ENCODE measurements around the gene DOCK6. TPM values are rescaled to one million over a fixed set of nuclear protein-coding genes. Genes with fewer than 3 reads are reported as not detected.

Gene DOCK6
- total and polyA plus RNA-seq, 2 of the 13 experiments (the other 11 are each of a cell fraction or from before 2014, with no cell fraction given) = 5.4 to 38.1 TPM

DNA sequence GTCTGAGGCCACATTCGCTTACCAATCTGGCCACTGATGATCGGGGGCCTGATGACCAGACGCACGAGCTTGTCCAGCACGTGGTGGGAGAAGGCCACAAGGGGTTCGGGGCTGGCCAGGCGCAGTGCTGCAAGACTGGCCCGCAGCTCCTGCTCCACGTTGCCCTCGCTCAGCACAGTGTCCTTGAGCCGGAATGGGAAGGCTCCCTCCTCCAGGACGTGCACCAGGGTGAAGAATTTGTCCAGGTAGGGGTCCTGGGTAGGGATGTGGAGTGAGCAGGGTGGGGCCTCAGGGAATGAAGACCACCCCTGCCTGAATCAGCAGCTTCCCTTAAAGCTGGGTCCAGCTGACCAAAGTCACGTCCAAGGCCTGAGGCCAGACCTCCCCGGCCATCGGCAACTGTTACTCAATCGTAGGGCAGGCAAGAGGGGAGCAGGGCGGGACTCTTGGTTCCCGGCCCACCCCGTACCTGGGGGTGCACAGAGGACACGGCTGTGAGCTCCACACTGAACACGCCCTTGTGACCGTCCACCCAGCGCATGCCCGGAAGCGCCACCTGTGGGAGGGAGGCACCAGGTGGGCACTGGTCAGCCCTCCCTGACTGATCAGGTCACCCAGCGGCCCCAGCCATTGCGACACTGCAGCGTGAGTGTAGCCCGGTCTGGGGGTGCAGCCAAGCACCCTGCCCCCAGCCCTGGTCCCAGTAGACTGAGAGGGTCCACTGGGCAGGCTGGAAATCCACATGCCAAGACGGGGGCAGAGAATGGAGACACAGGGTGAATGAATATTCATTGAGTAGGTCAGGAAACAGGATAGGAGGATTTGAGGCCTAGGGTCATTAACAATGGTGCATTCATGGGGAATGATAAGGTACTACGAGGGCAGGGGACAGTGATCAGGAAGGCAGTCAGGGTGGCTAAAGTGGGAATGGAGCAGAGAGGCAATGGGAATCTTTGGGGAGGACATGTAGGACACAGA lies 25.7 kb downstream of the DOCK6 start (continued):
- TF ChIP-seq SRSF9 (IDR thresholded peaks at IDR 0.05; ENCODE audit: borderline replicate concordance, insufficient read depth, low read depth, low read length, poor library complexity, severe bottlenecking) (no peak), ZNF33A (CRISPR knock-in tag; IDR thresholded peaks at IDR 0.05; ENCODE audit: borderline replicate concordance) (no peak), MTF2 (CRISPR knock-in tag; IDR thresholded peaks at IDR 0.05; ENCODE audit: borderline replicate concordance) (no peak), ZNF883 (CRISPR knock-in tag; IDR thresholded peaks at IDR 0.05; ENCODE audit: not compliant biosample characterization) (peak; percentile 66), REL (CRISPR knock-in tag; conservative IDR thresholded peaks at IDR 0.05) (peak; percentile 74; the same call in 1 of the 2 replicates), ZNF564 (CRISPR knock-in tag; IDR thresholded peaks at IDR 0.05) (peak; percentile 73; the same call in 1 of the 2 replicates), RBM22 (optimal IDR thresholded peaks at IDR 0.05; ENCODE audit: low read length) (no peak), ZNF432 (CRISPR knock-in tag; IDR thresholded peaks at IDR 0.05; ENCODE audit: borderline replicate concordance) (no peak), SKI (IDR thresholded peaks at IDR 0.05; ENCODE audit: partially characterized antibody) (peak; percentile 99), MED1 (CRISPR knock-in tag; IDR thresholded peaks at IDR 0.05) (peak; percentile 94)
- TF ChIP-seq, protein P1, sequence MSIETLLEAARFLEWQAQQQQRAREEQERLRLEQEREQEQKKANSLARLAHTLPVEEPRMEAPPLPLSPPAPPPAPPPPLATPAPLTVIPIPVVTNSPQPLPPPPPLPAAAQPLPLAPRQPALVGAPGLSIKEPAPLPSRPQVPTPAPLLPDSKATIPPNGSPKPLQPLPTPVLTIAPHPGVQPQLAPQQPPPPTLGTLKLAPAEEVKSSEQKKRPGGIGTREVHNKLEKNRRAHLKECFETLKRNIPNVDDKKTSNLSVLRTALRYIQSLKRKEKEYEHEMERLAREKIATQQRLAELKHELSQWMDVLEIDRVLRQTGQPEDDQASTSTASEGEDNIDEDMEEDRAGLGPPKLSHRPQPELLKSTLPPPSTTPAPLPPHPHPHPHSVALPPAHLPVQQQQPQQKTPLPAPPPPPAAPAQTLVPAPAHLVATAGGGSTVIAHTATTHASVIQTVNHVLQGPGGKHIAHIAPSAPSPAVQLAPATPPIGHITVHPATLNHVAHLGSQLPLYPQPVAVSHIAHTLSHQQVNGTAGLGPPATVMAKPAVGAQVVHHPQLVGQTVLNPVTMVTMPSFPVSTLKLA (IDR thresholded peaks at IDR 0.05) = no peak; the same call in 1 of the 2 replicates
- TF ChIP-seq, protein P2, sequence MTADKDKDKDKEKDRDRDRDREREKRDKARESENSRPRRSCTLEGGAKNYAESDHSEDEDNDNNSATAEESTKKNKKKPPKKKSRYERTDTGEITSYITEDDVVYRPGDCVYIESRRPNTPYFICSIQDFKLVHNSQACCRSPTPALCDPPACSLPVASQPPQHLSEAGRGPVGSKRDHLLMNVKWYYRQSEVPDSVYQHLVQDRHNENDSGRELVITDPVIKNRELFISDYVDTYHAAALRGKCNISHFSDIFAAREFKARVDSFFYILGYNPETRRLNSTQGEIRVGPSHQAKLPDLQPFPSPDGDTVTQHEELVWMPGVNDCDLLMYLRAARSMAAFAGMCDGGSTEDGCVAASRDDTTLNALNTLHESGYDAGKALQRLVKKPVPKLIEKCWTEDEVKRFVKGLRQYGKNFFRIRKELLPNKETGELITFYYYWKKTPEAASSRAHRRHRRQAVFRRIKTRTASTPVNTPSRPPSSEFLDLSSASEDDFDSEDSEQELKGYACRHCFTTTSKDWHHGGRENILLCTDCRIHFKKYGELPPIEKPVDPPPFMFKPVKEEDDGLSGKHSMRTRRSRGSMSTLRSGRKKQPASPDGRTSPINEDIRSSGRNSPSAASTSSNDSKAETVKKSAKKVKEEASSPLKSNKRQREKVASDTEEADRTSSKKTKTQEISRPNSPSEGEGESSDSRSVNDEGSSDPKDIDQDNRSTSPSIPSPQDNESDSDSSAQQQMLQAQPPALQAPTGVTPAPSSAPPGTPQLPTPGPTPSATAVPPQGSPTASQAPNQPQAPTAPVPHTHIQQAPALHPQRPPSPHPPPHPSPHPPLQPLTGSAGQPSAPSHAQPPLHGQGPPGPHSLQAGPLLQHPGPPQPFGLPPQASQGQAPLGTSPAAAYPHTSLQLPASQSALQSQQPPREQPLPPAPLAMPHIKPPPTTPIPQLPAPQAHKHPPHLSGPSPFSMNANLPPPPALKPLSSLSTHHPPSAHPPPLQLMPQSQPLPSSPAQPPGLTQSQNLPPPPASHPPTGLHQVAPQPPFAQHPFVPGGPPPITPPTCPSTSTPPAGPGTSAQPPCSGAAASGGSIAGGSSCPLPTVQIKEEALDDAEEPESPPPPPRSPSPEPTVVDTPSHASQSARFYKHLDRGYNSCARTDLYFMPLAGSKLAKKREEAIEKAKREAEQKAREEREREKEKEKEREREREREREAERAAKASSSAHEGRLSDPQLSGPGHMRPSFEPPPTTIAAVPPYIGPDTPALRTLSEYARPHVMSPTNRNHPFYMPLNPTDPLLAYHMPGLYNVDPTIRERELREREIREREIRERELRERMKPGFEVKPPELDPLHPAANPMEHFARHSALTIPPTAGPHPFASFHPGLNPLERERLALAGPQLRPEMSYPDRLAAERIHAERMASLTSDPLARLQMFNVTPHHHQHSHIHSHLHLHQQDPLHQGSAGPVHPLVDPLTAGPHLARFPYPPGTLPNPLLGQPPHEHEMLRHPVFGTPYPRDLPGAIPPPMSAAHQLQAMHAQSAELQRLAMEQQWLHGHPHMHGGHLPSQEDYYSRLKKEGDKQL (CRISPR knock-in tag; IDR thresholded peaks at IDR 0.05; ENCODE audit: low read depth) = no peak; the same call in 1 of the 2 replicates
- TF ChIP-seq, protein P3, sequence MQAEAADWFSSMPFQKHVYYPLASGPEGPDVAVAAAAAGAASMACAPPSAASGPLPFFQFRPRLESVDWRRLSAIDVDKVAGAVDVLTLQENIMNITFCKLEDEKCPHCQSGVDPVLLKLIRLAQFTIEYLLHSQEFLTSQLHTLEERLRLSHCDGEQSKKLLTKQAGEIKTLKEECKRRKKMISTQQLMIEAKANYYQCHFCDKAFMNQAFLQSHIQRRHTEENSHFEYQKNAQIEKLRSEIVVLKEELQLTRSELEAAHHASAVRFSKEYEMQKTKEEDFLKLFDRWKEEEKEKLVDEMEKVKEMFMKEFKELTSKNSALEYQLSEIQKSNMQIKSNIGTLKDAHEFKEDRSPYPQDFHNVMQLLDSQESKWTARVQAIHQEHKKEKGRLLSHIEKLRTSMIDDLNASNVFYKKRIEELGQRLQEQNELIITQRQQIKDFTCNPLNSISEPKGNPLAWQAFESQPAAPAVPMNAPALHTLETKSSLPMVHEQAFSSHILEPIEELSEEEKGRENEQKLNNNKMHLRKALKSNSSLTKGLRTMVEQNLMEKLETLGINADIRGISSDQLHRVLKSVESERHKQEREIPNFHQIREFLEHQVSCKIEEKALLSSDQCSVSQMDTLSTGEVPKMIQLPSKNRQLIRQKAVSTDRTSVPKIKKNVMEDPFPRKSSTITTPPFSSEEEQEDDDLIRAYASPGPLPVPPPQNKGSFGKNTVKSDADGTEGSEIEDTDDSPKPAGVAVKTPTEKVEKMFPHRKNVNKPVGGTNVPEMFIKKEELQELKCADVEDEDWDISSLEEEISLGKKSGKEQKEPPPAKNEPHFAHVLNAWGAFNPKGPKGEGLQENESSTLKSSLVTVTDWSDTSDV (CRISPR knock-in tag; IDR thresholded peaks at IDR 0.05) = no peak
- TF ChIP-seq, protein P4, sequence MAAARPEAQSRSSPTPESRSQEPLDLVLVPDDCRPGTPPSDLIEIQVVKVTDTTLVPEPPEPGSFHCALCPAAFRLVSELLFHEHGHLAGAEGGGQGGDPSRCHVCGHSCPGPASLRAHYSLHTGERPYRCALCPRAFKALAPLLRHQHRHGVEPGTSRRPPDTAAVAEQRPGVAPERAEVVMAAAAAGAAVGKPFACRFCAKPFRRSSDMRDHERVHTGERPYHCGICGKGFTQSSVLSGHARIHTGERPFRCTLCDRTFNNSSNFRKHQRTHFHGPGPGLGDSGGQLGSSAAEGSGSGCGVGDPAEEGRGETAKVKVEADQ (CRISPR knock-in tag; IDR thresholded peaks at IDR 0.05; ENCODE audit: borderline replicate concordance) = peak; percentile 77; the same call in 1 of the 2 replicates

Data from HepG2 (cell line).